ENCODE data around the gene PCDHGA7.
"Not testable (repeated sequence)": the region's sequence is repeated elsewhere in the genome, so short reads cannot be mapped to it uniquely, and the experiment has no call there.

The PCDHGA7 gene

GRCh38 chr5:141384471-141385267 lies 2.1 kb downstream of the PCDHGA7 start:
- no peak overlapping the region for H3K4me3 ChIP-seq (ENCODE audit: low read depth, low read length)
- TF ChIP-seq, protein P1, sequence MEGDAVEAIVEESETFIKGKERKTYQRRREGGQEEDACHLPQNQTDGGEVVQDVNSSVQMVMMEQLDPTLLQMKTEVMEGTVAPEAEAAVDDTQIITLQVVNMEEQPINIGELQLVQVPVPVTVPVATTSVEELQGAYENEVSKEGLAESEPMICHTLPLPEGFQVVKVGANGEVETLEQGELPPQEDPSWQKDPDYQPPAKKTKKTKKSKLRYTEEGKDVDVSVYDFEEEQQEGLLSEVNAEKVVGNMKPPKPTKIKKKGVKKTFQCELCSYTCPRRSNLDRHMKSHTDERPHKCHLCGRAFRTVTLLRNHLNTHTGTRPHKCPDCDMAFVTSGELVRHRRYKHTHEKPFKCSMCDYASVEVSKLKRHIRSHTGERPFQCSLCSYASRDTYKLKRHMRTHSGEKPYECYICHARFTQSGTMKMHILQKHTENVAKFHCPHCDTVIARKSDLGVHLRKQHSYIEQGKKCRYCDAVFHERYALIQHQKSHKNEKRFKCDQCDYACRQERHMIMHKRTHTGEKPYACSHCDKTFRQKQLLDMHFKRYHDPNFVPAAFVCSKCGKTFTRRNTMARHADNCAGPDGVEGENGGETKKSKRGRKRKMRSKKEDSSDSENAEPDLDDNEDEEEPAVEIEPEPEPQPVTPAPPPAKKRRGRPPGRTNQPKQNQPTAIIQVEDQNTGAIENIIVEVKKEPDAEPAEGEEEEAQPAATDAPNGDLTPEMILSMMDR (IDR thresholded peaks at IDR 0.05; ENCODE audit: low read depth, low read length, missing control alignments) = no peak
- no peak for DNase-seq (ENCODE audit: low read depth)

DNA sequence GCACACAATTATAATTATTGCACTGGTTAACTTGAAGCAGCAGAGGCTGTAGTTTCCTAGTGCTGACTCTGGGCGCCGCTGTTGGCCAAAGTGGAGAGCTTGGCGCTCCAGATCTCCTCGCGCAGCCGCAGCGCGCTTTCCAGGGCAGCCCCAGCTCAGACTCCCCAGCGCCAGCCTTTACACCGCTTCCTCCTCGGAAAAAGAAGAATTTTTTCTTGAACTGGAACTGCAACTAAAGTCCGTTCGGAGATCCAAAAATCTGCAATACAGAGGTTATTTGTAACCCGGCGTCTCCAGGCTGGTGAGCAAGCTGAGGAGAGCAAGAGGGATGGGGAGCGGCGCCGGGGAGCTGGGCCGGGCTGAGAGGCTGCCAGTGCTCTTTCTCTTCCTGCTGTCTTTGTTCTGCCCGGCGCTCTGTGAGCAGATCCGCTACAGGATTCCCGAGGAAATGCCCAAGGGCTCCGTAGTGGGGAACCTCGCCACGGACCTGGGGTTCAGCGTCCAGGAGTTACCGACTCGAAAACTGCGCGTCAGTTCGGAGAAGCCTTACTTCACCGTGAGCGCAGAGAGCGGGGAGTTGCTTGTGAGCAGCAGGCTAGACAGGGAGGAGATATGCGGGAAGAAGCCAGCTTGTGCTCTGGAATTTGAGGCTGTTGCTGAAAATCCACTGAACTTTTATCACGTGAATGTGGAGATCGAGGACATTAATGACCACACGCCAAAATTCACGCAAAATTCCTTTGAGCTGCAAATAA lies 5.2 kb downstream of the PCDHGA7 start, which contains the start of gene PCDHGB4:
TSS of gene PCDHGB4 (plus strand) at position 142 of the 755 bp plus-strand sequence. CDS start at position 329, 187 bp downstream.
- in situ Hi-C loops (cut with HindIII; ENCODE audit: low sequenced_read_pairs) = loop anchor here (5.0 kb wide), 1 partner anchor 50 kb away; the partner anchor contains the start of gene PCDHGA2
- TF ChIP-seq, protein P1 (IDR thresholded peaks at IDR 0.05; ENCODE audit: low read depth, low read length, missing control alignments) = peak; percentile 49
- peak within 1 kb of the TSS; percentile 24 for H3K4me3 ChIP-seq (ENCODE audit: low read depth, low read length)
- DNase-seq (ENCODE audit: low read depth) = not testable (repeated sequence)

More at GRCh38 chr5:141384471-141385267, 2.1 kb downstream of the PCDHGA7 start:
- in situ Hi-C loops (cut with HindIII; ENCODE audit: low sequenced_read_pairs) = loop anchor here (5.0 kb wide), 1 partner anchor 47 kb away; the partner anchor contains the start of gene PCDHGA2

DNA sequence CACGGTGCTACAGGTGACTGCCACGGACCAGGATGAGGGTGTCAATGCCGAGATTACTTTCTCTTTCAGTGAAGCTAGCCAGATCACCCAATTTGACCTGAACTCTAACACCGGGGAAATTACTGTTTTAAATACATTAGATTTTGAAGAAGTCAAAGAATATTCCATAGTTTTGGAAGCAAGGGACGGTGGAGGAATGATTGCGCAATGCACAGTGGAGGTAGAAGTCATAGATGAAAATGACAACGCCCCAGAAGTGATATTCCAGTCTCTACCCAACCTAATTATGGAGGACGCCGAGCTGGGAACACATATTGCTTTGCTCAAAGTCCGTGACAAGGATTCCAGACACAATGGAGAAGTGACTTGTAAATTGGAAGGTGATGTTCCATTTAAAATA lies 6.1 kb downstream of the PCDHGA7 start:
- H3K4me3 ChIP-seq (ENCODE audit: low read depth, low read length) = no peak overlapping the region
- TF ChIP-seq, protein P1 (IDR thresholded peaks at IDR 0.05; ENCODE audit: low read depth, low read length, missing control alignments) = no peak
- in situ Hi-C loops (cut with HindIII; ENCODE audit: low sequenced_read_pairs) = loop anchor here (5.0 kb wide), 1 partner anchor 51 kb away; the partner anchor contains the start of gene PCDHGA2
- DNase-seq (ENCODE audit: low read depth) = no peak

GRCh38 chr5:141389153-141390042 lies 6.9 kb downstream of the PCDHGA7 start:
- no peak for DNase-seq (ENCODE audit: low read depth)
- H3K4me3 ChIP-seq (ENCODE audit: low read depth, low read length) = no peak overlapping the region
- TF ChIP-seq, protein P1 (IDR thresholded peaks at IDR 0.05; ENCODE audit: low read depth, low read length, missing control alignments) = no peak
- in situ Hi-C loops (cut with HindIII; ENCODE audit: low sequenced_read_pairs) = loop anchor here (5.0 kb wide), 1 partner anchor 52 kb away; the partner anchor contains the start of gene PCDHGA2

DNA sequence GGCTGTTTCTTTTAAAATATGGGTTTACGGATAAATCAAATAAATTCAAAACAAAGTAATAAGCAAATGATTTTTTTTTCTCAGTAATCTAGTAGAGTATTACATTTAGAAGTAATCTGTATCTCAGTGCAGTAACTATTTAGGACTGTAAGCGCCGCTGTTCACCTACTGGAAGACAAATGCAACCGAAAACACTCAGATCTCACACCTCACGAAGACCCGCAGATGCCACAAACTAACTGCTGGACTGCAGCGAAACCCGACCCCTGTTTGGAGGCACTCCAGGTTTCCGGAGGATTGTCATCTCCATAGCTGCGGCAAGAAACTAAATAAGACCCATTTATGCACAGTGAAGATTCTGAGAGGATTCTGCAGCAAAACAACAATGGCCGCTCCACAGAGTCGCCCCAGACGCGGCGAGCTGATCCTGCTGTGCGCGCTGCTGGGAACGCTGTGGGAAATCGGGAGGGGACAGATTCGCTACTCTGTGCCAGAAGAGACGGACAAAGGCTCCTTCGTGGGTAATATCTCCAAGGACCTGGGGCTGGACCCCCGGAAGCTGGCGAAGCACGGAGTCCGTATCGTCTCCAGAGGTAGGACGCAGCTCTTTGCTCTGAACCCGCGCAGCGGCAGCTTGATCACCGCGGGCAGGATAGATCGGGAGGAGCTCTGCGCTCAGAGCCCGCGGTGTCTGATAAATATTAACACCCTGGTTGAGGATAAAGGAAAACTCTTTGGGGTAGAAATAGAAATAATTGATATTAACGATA lies 10.1 kb downstream of the PCDHGA7 start, which contains the start of gene PCDHGA8:
TSS of gene PCDHGA8 (plus strand) at position 205 of the 770 bp plus-strand sequence. CDS start at position 386, 181 bp downstream.
- no peak within 1 kb of the TSS for H3K4me3 ChIP-seq (ENCODE audit: low read depth, low read length)
- TF ChIP-seq, protein P1 (IDR thresholded peaks at IDR 0.05; ENCODE audit: low read depth, low read length, missing control alignments) = peak; percentile 9
- no peak for DNase-seq (ENCODE audit: low read depth)
- in situ Hi-C loops (cut with HindIII; ENCODE audit: low sequenced_read_pairs) = no loop called here
